Ishikawa (cell line): ENCODE measurements around the gene WFDC1.

Source experiments
- CEBPB ChIP-seq: IDR thresholded peaks from 2 replicates; pipeline ENCODE4 v1.6.1; 2012
- CREB1 ChIP-seq: IDR thresholded peaks from 2 replicates; pipeline ENCODE4 v1.6.1; 2012; ENCODE audit warnings: low read depth
- EGR1 ChIP-seq: IDR thresholded peaks from 2 replicates; pipeline ENCODE4 v1.6.1; 2012
- EP300 ChIP-seq: IDR thresholded peaks from 2 replicates; pipeline ENCODE4 v1.6.1; 2012; ENCODE audit warnings: borderline replicate concordance
- FOXM1 ChIP-seq: IDR thresholded peaks from 2 replicates; pipeline ENCODE4 v1.6.1; 2012; ENCODE audit warnings: low read depth, borderline replicate concordance
- NFIC ChIP-seq: IDR thresholded peaks from 2 replicates; pipeline ENCODE4 v1.6.1; 2012
- RAD21 ChIP-seq: IDR thresholded peaks from 2 replicates; pipeline ENCODE4 v1.6.1; 2012; ENCODE audit warnings: low read depth
- TAF1 ChIP-seq: IDR thresholded peaks from 2 replicates; pipeline ENCODE4 v1.6.1; 2012; ENCODE audit warnings: low read depth, mild to moderate bottlenecking
- TCF12 ChIP-seq: IDR thresholded peaks from 2 replicates; pipeline ENCODE4 v1.6.1; 2012; ENCODE audit warnings: low read depth
- TEAD4 ChIP-seq: IDR thresholded peaks from 2 replicates; pipeline ENCODE4 v1.6.1; 2012
- YY1 ChIP-seq: IDR thresholded peaks from 2 replicates; pipeline ENCODE4 v1.6.1; 2012; ENCODE audit warnings: low read depth
- TF ChIP-seq, protein P1 (sequence below): IDR thresholded peaks from 2 replicates; pipeline ENCODE4 v1.6.1; 2012
- TF ChIP-seq, protein P2 (sequence below): IDR thresholded peaks from 2 replicates; pipeline ENCODE4 v1.6.1; 2012; ENCODE audit warnings: low read depth, mild to moderate bottlenecking
- TF ChIP-seq, protein P3 (sequence below): IDR thresholded peaks from 2 replicates; pipeline ENCODE4 v1.6.1; 2012

DNA sequence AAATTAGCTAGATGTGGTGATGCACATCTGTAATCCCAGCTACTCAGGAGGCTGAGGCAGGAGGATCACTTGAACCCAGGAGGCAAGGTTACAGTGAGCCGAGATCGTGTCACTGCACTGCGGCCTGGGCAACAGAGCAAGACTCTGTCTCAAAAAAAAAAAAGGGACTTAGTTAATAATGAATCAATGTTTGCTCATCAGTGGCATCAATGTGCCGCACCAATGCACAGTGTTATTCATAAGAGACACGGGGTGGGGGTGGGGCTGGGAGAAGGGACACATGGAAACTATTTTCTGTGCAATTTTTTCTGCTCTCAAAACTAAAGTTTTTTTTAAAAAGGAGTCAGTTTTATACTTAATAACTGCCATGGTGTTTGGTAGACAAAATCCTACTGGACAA lies 66.9 kb downstream of the WFDC1 start:
- TF ChIP-seq YY1, result no peak
- TF ChIP-seq, protein P1, sequence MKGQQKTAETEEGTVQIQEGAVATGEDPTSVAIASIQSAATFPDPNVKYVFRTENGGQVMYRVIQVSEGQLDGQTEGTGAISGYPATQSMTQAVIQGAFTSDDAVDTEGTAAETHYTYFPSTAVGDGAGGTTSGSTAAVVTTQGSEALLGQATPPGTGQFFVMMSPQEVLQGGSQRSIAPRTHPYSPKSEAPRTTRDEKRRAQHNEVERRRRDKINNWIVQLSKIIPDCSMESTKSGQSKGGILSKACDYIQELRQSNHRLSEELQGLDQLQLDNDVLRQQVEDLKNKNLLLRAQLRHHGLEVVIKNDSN, result no peak
- TF ChIP-seq TCF12, result no peak
- TF ChIP-seq CEBPB, result no peak
- no peak for TF ChIP-seq EP300
- TF ChIP-seq, protein P2, sequence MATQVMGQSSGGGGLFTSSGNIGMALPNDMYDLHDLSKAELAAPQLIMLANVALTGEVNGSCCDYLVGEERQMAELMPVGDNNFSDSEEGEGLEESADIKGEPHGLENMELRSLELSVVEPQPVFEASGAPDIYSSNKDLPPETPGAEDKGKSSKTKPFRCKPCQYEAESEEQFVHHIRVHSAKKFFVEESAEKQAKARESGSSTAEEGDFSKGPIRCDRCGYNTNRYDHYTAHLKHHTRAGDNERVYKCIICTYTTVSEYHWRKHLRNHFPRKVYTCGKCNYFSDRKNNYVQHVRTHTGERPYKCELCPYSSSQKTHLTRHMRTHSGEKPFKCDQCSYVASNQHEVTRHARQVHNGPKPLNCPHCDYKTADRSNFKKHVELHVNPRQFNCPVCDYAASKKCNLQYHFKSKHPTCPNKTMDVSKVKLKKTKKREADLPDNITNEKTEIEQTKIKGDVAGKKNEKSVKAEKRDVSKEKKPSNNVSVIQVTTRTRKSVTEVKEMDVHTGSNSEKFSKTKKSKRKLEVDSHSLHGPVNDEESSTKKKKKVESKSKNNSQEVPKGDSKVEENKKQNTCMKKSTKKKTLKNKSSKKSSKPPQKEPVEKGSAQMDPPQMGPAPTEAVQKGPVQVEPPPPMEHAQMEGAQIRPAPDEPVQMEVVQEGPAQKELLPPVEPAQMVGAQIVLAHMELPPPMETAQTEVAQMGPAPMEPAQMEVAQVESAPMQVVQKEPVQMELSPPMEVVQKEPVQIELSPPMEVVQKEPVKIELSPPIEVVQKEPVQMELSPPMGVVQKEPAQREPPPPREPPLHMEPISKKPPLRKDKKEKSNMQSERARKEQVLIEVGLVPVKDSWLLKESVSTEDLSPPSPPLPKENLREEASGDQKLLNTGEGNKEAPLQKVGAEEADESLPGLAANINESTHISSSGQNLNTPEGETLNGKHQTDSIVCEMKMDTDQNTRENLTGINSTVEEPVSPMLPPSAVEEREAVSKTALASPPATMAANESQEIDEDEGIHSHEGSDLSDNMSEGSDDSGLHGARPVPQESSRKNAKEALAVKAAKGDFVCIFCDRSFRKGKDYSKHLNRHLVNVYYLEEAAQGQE, result no peak
- no peak for TF ChIP-seq NFIC
- no peak for TF ChIP-seq FOXM1
- no peak for TF ChIP-seq RAD21
- TF ChIP-seq, protein P3, sequence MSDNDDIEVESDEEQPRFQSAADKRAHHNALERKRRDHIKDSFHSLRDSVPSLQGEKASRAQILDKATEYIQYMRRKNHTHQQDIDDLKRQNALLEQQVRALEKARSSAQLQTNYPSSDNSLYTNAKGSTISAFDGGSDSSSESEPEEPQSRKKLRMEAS, result no peak
- TF ChIP-seq EGR1, result no peak
- no peak for TF ChIP-seq CREB1
- no peak for TF ChIP-seq TAF1
- no peak for TF ChIP-seq TEAD4
